Measurements from ENCODE around the gene AK6.
A peak's percentile ranks its signal among the peaks of the same experiment; 100 is the strongest.
"Not testable (repeated sequence)": the region's sequence is repeated elsewhere in the genome, so short reads cannot be mapped to it uniquely, and the experiment has no call there.

Gene AK6

DNA sequence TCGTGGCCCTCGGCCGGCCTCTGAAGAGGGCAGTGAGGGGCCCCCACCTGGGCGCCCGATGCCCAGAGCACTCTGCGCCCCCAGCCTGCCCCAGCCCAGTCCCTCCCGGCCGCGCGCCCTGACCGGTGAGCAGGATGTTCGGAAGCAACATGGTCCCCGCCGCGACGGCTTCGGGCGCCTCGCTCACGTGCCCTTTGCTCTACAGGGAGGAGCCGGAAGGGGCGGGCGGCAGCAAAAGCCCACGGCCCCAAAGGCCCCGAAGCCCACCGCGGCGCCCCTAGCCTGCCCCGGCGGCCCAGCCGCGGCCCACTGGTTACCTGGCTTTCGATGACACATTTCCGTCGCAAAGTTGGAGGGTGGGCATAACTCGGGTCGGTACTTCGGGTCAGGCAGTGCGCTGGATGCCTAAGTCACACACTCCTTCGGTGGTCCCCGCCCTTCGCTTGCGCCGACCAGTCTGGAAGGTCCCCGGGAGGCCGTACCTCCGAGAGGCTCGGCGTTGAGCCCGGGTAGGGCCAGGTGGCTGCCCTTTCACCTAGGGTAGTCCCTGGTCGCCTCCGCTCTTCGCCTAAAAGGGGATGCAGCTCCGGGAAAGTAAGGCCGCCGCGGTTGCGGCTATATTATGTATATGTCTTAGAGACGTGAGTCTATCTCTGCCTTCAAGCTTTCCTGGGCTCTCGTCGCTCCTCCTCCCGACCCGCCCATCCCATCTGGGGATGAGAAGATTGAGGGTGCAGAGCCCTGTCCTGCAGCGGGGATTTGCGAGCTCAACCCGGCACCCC, at the start of gene AK6, which contains the start of the genes RAD17 and TAF9:
AK6 (minus strand) TSS at position 181 of the 782 bp plus-strand sequence; CDS start at position 151, 30 bp downstream.
RAD17 (plus strand) TSS at position 479 of the 782 bp plus-strand sequence. CDS start 2,391 bp downstream, outside the sequence.
TAF9 (minus strand) TSS at position 181 of the 782 bp plus-strand sequence. CDS start 3,783 bp downstream, outside the sequence.
- peak; percentile 78 for DNase-seq

DNA sequence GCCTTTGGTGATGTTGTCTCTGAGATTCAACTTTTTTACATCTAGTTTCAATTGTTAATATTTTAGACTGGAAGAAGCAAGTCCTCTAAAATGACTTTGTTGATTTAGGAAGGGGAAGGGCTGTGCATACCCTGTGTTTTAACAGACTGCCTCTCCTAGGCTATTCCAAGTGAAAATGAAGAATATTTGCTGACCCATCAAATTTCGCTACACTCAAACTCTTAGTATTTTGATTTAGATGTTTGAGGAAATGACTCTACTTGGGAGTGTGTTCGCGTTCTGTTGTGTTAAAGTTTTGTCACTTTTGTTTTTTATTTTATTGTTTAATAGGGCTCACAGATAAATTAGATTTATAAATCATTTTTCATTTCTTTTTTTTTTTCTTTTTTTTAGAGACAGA, 49.2 kb upstream of the AK6 start:
- DNase-seq: no peak

DNA sequence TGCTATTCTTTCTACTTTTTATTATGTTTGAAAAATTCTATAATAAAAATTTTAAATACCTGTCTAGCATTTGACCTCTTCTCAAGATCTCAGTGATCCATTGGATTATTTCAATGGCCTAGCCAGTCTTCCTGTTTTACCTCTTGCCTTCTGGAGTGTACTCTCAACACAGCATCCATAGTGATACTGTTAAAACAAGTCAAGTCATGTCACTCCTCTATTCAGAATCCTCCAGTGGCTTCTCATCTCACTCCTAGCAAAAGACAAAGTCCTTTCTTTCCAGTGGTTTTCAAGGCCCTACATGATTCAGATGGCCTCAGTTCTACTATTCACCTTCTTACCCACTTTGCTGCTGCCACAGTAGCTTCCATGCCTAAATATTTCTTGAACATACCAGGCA, 47.4 kb upstream of the AK6 start:
- DNase-seq: peak; percentile 30

DNA sequence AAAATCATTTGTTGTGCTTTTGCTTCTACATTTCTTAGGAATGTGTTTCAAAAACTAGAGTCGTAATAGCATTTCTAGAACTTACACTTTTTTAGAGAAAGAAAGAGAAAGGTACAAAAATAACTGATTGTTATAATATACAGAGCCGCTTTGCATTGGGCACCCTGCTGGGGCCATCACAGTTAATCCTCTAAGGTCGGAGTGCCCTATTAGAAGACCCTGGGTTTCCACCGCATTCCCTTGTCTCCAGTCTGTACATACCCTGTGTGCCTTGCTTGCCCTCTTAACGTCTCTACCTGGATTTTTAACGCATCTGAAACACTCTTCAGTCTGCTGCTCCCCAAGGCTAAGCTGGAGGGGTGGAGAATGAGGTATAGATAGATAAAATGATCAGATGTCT, 46.9 kb upstream of the AK6 start:
- DNase-seq: peak; percentile 30

DNA sequence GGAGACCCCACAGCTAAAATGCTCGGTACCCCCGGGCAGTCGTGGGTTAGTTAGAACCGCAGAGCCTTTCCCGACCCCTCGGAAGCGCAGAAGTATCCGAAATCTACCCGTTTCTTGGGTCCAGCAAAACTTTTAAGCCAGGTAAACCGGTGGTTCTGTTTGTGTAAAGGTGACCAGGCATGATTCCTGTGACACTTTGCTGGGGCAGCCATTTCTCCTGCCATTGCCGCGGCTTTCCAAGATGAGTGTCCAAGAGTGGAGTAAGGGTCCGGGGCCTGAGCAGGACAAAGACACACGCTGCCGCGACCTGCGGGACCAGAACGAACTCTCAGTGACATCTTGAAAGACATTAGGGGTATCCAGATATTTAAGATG, 46.3 kb upstream of the AK6 start:
- peak; percentile 29 for DNase-seq

DNA sequence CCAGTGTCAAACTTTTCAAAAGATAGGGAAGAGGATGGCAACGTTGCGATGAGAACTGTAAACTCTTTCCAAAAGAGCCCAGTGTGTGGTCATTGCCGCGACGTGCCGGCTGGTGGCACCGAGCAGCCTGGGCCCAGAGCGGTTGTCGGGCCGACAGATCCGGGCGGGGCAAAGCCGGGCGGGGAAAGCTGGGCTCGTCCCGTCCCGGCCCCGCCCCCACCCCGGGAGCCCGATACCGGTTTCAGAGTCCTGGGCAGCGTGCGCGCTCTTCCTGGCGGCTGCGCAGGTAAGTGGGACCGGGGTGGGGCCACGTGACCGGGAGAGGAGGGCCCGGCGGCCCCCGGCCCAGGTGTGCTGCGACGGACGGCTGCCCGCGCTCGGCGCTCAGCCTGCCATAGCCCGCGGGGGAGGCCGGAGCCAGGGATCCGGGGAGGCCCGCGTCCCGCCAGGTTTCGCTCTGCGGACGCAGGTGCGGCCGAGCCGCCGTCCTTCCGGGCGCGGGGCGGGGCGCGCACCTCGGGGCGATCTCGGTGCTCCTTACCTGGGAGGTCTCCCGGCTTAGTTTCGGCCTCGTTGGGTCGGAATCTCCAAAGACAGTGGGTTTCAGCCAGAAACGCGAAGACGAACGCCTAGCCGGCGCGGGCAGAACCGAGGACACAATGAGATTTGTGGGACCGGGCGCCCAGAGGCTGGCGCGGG, 45.7 kb upstream of the AK6 start, which contains the start of gene MARVELD2:
MARVELD2 (plus strand) TSS at position 232 of the 699 bp plus-strand sequence. CDS start 4,270 bp downstream, outside the sequence.
- DNase-seq: peak; percentile 76

DNA sequence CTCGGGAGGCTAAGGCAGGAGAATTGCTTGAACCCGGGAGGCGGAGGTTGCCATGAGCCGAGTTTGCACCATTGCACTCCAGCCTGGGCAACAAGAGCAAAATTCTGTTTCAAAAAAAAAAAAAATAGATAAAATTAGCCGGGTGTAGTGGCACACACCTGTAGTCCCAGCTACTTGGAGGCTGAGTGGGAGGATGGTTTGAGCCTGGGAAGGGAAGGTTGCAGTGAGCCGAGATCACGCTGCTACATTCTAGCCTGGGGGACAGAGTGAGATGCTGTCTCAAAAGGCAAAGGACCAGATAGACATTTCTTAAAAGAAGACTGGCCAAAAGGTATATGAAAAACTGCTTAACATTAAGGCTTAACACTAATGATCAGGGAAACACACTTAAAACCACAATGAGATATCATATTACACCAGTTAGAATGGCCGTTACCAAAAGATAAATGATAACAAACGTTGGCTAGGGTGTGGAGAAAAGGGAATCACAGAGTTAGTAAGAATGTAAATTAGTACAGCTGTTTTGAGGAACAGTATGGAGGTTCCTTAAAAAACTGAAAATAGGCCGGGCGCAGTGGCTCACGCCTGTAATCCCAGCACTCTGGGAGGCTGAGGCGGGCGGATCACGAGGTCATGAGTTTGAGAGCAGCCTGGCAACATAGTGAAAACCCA, 35.5 kb upstream of the AK6 start:
- DNase-seq: no peak

DNA sequence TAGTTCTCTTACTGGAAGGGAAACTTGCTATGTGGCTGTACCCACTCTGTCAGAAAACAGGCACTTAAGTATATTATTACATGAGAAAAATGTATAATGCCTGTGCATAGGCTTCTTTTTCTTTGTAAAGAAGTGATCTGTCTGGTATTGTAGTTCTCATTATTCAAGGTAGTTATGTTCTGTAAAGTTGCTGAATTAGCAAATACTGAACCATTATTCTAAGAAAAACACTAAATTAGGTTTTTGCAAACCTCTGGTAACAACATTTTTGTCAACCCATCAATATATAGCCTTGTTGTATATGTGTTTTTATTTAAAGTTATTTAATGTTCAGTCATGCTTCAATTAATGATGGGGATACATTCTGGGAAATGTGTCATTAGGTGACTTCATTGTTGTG, 9.1 kb upstream of the AK6 start:
- DNase-seq: no peak

DNA sequence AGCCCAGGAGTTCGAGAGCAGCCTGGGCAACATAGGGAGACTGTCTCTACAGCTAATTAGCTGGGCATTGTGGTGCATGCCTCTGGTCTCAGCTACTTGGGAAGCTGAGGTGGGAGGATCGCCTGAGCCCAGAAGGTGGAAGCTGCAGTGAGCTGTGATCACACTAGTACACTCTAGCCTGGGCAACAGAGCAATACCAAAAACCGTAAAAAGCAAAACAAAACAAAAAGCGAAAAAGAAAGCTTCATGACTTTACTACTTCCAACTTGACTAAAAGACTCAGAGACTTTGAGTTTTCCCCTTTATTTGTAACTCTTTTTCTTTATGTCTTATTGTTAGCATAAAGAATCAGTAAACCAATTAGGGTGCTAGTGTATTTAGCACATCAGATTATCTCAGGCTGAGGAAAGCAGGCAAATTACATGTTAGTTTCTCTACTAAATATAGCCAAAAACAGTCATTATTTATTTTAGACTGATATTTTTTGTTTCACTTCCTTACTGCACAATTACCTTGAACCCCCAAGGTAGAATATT, 5.7 kb upstream of the AK6 start:
- no peak for DNase-seq

DNA sequence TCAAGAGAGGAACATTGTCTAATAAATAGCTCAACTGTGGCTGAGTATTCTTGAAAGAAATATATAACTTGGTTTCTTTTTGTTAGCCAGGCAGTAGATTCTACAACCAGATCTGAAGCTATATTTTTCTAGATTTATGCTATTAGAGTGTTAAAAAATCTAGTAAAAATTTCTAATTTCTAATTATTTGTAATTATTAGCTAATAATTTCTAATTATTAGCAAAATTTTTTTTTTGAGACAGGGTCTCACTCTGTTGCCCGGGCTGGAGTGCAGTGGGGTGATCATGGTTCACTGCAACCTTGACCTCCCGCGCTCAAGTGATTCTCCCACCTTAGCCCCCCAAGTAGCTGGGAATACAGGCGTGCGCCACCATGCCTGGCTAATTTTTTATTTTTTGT, 3.1 kb upstream of the AK6 start:
- no peak for DNase-seq

DNA sequence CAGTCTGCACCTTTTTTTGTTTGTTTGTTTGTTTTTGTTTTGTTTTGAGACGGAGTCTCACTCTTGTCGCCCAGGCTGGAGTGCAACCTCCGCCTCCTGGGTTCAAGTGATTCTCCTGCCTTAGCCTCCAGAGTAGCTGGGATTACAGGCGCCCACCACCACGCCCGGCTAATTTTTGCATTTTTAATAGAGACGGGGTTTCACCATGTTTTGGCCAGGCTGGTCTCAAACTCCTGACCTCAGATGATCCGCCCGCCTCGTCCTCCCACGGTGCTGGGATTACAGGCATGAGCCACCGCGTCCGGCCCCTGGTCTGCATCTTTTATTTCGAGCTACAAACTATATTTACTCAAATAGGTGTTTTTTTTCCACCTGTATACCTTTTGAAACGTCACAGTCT, 1.0 kb upstream of the AK6 start:
- DNase-seq: not testable (repeated sequence)

DNA sequence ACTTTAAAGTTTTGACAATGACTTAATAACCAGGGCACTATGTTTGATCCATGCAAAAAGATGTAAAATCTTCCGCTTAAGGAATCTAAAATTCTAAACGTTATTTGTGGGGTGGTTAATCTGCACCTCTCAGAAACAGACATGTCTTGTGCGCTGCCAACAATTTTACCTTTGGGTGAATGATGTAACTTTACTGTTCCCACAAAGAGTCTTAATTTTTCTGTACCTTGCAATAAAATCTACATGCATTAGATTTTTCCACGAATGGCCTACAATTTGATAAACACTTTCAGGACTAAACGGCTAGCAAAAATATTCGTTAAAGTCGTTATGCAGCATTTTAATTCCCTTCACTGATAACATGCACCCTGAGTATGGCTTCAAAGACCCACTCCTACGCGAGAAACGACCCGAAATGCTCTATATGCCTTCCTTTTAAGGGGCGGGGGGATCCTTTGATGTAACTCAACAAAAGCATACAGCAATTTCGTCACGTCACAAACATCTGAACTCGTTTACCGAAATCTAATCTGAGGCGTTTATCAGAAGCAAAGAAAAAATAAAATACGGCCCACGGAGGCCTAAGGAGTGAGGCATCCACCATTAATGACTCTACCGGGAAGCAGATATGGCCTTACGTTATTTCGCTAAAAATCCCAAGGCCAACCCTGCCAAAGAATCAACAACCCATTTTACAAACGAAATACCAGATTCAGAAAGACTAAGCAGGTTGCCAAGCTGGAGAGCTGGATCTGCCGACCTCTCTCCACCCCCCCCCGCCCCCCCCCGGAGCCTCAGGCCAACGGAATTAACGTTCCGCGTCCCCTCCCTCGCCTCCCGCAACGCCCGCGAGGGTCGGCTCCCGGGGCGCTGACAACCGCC, 621 bp downstream of the AK6 start:
- no peak for DNase-seq

DNA sequence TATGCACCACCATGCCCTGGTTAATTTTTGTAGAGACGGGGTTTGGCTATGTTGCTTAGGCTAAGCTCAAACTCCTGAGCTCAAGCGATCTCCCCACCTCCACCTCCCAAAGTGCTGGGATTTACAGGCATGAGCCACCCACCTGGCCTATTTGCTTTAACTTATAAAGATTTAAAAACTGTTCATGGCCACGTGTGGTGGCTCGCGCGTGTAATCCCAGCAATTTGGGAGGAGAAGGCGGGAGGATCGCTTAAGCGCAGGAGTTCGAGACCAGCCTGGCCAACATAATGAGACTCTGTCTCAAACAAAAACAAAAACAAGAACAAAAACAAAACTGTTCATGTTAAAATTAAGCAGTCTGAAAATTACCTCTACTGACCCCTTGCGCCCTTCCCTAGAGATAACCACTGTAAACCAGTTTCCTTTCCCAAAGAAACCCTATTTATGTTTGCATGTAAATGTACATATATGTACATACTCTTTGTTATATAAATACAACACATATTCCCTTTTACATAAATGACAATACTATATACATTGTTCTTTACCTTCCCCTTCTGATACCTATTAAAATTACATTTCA, 1.5 kb downstream of the AK6 start:
- no peak for DNase-seq

DNA sequence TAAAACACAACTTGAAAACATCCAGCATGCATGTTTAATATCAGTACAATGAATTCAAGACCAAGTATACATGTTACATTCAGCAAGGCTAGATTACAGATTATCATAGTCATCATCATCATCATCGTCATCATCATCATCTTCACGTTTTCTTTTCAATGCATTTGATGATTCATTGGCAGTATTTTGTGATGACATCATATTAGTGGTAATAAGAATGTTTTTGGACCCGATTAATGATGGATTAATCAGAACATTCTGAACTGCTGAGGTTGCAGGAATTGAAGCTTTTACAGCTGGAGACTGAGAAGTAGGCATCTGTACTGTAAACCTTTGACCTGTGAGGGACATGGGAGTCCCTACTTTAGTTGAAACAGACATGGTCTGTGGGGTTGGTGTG, 4.5 kb downstream of the AK6 start:
- DNase-seq: no peak

DNA sequence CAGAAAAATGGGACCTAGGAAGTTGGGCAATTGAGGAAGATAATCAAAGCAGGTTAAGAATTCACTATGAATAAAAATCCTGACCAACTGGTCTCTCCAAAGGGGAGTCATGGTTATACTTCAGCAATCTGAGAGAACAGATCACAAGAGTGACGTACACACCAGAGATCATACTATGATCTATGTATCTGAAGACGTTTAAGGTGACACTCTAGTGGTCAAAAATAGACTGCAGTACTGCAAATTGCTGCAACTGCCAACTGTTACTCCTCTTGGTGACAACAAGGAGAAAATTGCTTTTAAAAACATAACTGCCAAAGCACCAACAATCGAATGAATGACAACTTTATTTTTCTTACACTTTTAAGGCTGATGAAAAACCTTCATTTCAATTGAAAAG, 4.9 kb downstream of the AK6 start:
- DNase-seq: peak; percentile 10

DNA sequence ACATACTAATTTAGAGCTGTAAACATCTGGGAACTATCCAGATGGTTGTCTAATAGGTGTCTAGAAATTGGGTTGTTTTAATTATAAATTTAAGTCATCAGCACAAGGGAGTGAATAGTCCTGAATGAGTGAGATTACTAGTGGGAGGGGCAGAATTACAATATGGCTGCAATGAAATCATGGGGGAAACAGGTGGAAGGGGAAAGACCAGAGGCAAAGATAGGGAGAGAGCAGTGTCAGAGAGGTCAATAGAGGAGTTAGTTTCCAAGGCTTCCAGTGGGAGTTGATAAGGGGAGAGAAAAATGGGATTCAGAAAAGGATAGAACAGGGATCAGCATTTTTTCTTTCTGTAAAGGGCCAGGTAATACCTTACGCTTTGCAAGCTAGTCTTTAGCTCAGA, 8.9 kb downstream of the AK6 start:
- DNase-seq: no peak

DNA sequence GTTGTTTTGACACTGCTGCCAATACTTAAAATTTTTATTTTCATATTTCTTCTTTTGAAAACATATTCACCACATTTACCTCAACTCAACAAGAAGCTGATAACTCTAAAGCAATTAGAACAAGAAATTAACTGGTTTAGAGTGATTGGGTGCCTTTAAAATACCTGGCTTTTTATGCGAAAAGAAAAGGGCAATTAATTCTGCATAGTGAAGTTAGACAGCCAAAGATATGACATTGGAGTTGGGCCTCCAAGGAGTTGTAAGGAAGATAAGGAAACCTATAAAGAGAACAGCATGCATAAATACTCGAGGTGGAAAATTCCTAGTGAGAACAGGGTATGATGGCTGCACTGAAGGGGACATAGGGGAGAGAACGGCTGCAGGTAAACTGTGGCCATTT, 9.6 kb downstream of the AK6 start:
- DNase-seq: no peak

DNA sequence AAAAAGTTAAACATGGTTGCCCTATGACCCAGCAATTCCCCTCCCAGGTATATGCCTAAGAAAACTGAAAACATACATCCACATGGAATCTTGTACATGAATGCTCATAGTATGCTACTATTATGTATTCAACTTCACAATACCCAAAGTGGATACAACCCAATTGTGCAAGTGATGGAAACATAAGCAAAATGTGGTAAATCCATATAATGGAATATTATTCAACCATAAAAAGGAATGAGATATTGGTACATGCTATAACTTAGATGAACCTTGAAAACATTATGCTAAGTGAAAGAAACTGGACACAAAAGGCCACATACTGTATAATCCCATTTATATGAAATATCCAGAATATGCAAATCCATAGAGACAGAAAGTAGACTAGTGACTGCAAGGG, 18.7 kb downstream of the AK6 start:
- DNase-seq: no peak

DNA sequence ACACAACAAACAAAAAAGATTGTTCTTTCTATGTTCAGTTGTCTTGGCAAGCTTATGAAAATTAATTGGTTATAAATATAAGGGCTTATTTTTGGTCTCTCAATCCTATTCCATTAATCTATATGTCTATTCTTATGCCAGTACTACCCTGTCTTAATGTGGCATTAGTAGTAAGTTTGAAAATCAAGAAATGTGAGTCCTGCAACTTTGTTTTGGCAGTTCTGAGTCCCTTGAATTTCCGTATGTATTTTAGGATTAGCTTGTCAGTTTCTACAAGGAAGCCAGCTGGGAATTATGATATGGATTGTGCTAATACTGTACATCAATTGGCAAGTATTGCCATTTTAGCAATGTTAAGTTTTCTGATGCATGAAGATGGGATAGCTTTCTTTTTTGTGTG, 26.2 kb downstream of the AK6 start:
- no peak for DNase-seq

DNA sequence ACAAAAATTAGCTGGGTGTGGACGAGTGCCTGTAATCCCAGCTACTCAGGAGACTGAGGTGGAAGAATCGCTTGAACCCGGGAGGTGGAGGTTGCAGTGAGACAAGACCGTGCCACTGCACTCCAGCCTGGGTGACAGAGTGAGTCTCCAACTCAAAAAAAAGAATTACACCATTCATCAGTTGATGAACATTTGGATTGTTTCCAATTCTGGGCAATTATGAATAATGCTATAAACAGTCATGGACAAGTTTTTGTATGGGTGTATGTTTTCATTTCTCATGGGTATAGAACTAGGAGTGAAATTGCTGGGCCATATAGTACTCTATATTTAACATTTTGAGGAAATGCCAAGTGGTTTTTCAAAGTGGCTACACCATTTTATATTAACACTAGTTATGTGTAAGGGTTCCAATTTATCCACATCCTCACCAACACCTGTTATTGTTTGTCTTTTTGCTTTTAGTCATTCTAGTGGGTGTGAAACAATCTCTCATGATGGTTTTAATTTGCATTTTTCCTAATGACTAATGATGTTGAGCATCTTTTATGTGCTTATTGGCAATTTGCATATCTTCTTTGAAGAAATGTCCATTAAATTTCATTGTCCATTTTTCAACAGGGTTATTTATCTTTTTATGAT, 27.7 kb downstream of the AK6 start:
- DNase-seq: no peak

DNA sequence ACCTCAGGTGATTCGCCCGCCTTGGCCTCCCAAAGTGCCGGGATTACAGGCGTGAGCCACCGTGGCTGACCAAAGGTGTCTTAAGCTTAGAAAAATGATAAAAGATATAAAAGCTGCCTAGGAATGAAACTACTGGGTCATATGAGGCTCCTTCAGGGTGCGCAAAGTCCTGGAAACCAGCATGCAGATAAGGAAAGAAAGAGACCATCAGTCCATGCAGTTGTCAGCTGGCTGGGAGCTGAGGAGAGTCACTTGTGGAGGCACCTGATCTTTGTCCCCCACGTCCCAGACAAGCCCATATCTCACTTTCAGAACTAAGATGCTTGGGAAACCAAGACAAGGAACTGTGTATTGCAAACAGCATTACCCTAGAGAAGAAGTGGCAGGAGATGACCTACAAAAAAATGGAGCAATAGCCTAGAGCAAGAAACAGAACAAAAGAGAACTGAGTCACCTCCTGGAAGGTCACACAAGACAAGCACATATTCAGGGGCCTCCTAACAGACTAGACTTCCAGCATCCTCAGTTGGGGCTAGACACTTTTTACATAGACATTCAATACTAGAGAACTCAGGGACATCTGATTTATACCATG, 33.9 kb downstream of the AK6 start:
- DNase-seq: no peak
